A549 (cell line): ENCODE results near the gene FAM228B. TPM values are rescaled to one million over a fixed set of nuclear protein-coding genes. Genes with fewer than 3 reads are reported as not detected.

Experiments used
- ATAC-seq, 2 experiments: fragments of 200-7000 bp in 1 of 2; fragments of >200 bp in 1 of 2; cut with Nextera tagmentation in 1 of 2; cut with Tn5 transposase in 1 of 2; 3 replicates each; pipeline versions ENCODE4 v1.8.0 to v1.9.1; 2018 to 2020; ENCODE audit warnings: mild to moderate bottlenecking in 1 of 2, moderate library complexity in 1 of 2
- CTCF ChIA-PET: fragments of 300-600 bp; sonication (Branson Sonifier 250); formaldehyde crosslinking; extraction: SDS; loops from one replicate; lab custom pipeline; 2021; ENCODE audit warnings: antibody characterized with exemption, inconsistent platforms; lab: Yijun Ruan, JAX
- POLR2A ChIA-PET: fragments of 350-600 bp; formaldehyde crosslinking; extraction: SDS; loops from one replicate; lab custom pipeline; 2021; ENCODE audit warnings: antibody characterized with exemption, inconsistent platforms; lab: Yijun Ruan, JAX
- DNase-seq, 2 experiments: peaks; one replicate each; pipeline versions ENCODE4 v3.0.0 to v3.0.0-alpha.2; 2011 to 2016; ENCODE audit warnings: low read depth in 1 of 2, low spot score in 1 of 2
- FAIRE-seq: peaks from 2 replicates; lab custom pipeline; 2011; peaks lifted over from hg19 to GRCh38; lab: Jason Lieb, UNC
- H3K27ac ChIP-seq, 2 experiments: fragments of >200 bp; sonication (Bioruptor Twin); formaldehyde crosslinking; 3 replicates each; pipeline ENCODE4 v1.5.1; 2016 to 2017
- H3K4me1 ChIP-seq: fragments of >200 bp; sonication (Bioruptor Twin); formaldehyde crosslinking; 3 replicates; pipeline ENCODE4 v1.6.1; 2016
- H3K4me2 ChIP-seq: fragments of >200 bp; sonication (Bioruptor Twin); formaldehyde crosslinking; 3 replicates; pipeline ENCODE4 v1.6.1; 2016
- H3K4me3 ChIP-seq: fragments of >200 bp; sonication (Bioruptor Twin); formaldehyde crosslinking; 3 replicates; pipeline ENCODE4 v1.5.1; 2016
- H3K9me3 ChIP-seq: fragments of >200 bp; sonication (Bioruptor Twin); formaldehyde crosslinking; 3 replicates; pipeline ENCODE4 v1.6.1; 2016
- CBX8 ChIP-seq: fragments of 200-600 bp; sonication (generic); IDR thresholded peaks from 2 replicates; pipeline ENCODE4 v1.6.1; 2016
- EHF ChIP-seq: fragments of 250-450 bp; sonication (Bioruptor Pico); IDR thresholded peaks from 2 replicates; pipeline ENCODE4 v1.5.0; 2020; ENCODE audit warnings: mild to moderate bottlenecking
- ESRRA ChIP-seq: fragments of 150-350 bp; IDR thresholded peaks from 2 replicates; pipeline ENCODE4 v1.6.1; 2014; ENCODE audit warnings: mild to moderate bottlenecking, low read length, borderline replicate concordance
- FOSL2 ChIP-seq, 2 experiments: fragments of 450-650 bp in 1 of 2; fragments of >200 bp in 1 of 2; sonication (Bioruptor Twin) in 1 of 2; formaldehyde crosslinking; IDR thresholded peaks; 2 replicates each; pipeline versions ENCODE4 v1.5.0 to v1.6.1; 2016 to 2020; ENCODE audit warnings: mild to moderate bottlenecking in 1 of 2, moderate library complexity in 1 of 2
- FOXS1 ChIP-seq: fragments of 250-450 bp; sonication (Bioruptor Pico); IDR thresholded peaks from 2 replicates; pipeline ENCODE4 v1.5.0; 2020; ENCODE audit warnings: mild to moderate bottlenecking, moderate library complexity
- GATA3 ChIP-seq: IDR thresholded peaks from 2 replicates; pipeline ENCODE4 v1.6.1; 2012; ENCODE audit warnings: borderline replicate concordance
- HOXA7 ChIP-seq: fragments of 250-450 bp; sonication (Bioruptor Pico); IDR thresholded peaks from 2 replicates; pipeline ENCODE4 v1.5.0; 2020; ENCODE audit warnings: mild to moderate bottlenecking, moderate library complexity
- HOXB13 ChIP-seq: fragments of 250-450 bp; sonication (Bioruptor Pico); IDR thresholded peaks from 2 replicates; pipeline ENCODE4 v1.5.0; 2020; ENCODE audit warnings: low read depth, mild to moderate bottlenecking, moderate library complexity
- HOXB5 ChIP-seq: fragments of 250-450 bp; sonication (Bioruptor Pico); IDR thresholded peaks from 2 replicates; pipeline ENCODE4 v1.5.0; 2020; ENCODE audit warnings: mild to moderate bottlenecking, moderate library complexity
- JUN ChIP-seq, 2 experiments: fragments of >200 bp; sonication (Bioruptor Twin); formaldehyde crosslinking; IDR thresholded peaks; 2 replicates in 1 of 2; 3 replicates in 1 of 2; pipeline ENCODE4 v1.6.1; 2016 to 2017
- KDM5A ChIP-seq: fragments of 200-600 bp; sonication (generic); IDR thresholded peaks from 2 replicates; pipeline ENCODE4 v1.6.1; 2016; ENCODE audit warnings: antibody characterized with exemption, mild to moderate bottlenecking
- MAFK ChIP-seq: fragments of 450-650 bp; IDR thresholded peaks from 2 replicates; pipeline ENCODE4 v1.6.1; 2014; ENCODE audit not compliant: partially characterized antibody
- MAZ ChIP-seq: fragments of 150-350 bp; IDR thresholded peaks from 2 replicates; pipeline ENCODE4 v1.6.1; 2014; ENCODE audit warnings: antibody characterized with exemption, low read depth, low read length, borderline replicate concordance
- NFE2L2 ChIP-seq: fragments of 150-350 bp; conservative IDR thresholded peaks from 2 replicates; pipeline ENCODE4 v1.6.1; 2014; ENCODE audit warnings: low read length
- NPAS2 ChIP-seq: fragments of 250-450 bp; sonication (Bioruptor Pico); IDR thresholded peaks from 2 replicates; pipeline ENCODE4 v1.8.0; 2022; ENCODE audit warnings: mild to moderate bottlenecking, moderate library complexity, borderline replicate concordance
- PHF8 ChIP-seq: fragments of 200-600 bp; sonication (generic); IDR thresholded peaks from 2 replicates; pipeline ENCODE4 v1.6.1; 2016; ENCODE audit warnings: low read depth, mild to moderate bottlenecking, antibody characterized with exemption, moderate library complexity, borderline replicate concordance
- POLR2A ChIP-seq: IDR thresholded peaks from 2 replicates; pipeline ENCODE4 v1.6.1; 2012; ENCODE audit warnings: mild to moderate bottlenecking, low read length
- POLR2AphosphoS2 ChIP-seq: conservative IDR thresholded peaks from 2 replicates; pipeline ENCODE4 v1.6.1; 2012; ENCODE audit warnings: low read length, improper control_type of control experiment, inconsistent platforms
- RAD21 ChIP-seq, 2 experiments: fragments of >200 bp in 1 of 2; sonication (Bioruptor Twin) in 1 of 2; formaldehyde crosslinking in 1 of 2; IDR thresholded peaks in 1 of 2; conservative IDR thresholded peaks in 1 of 2; 2 replicates in 1 of 2; 3 replicates in 1 of 2; pipeline ENCODE4 v1.6.1; 2012 to 2018; ENCODE audit warnings: inconsistent platforms in 1 of 2
- RCOR1 ChIP-seq: fragments of 150-350 bp; IDR thresholded peaks from 2 replicates; pipeline ENCODE4 v1.6.1; 2014; ENCODE audit warnings: antibody characterized with exemption, low read length, low read depth
- RFX5 ChIP-seq: fragments of 450-650 bp; IDR thresholded peaks from 2 replicates; pipeline ENCODE4 v1.7.1; 2014; ENCODE audit warnings: antibody characterized with exemption, mild to moderate bottlenecking, moderate library complexity
- SMC3 ChIP-seq: fragments of >200 bp; sonication (Bioruptor Twin); formaldehyde crosslinking; IDR thresholded peaks from 3 replicates; pipeline ENCODE4 v1.6.1; 2018; ENCODE audit warnings: inconsistent platforms
- SREBF2 ChIP-seq: fragments of 450-650 bp; IDR thresholded peaks from 2 replicates; pipeline ENCODE4 v1.6.1; 2014; ENCODE audit warnings: mild to moderate bottlenecking, moderate library complexity
- TFCP2L1 ChIP-seq: fragments of 250-450 bp; sonication (Bioruptor Pico); IDR thresholded peaks from 2 replicates; pipeline ENCODE4 v1.5.0; 2021; ENCODE audit warnings: mild to moderate bottlenecking
- ZC3H11A ChIP-seq: fragments of 450-650 bp; IDR thresholded peaks from 2 replicates; pipeline ENCODE4 v1.6.1; 2014; ENCODE audit warnings: antibody characterized with exemption, mild to moderate bottlenecking
- ZFP36 ChIP-seq: fragments of 450-650 bp; IDR thresholded peaks from 2 replicates; pipeline ENCODE4 v1.6.1; 2014; ENCODE audit warnings: borderline replicate concordance; ENCODE audit not compliant: partially characterized antibody
- ZSCAN20 ChIP-seq: fragments of 250-450 bp; sonication (Bioruptor Pico); IDR thresholded peaks from 2 replicates; pipeline ENCODE4 v1.8.0; 2022; ENCODE audit warnings: mild to moderate bottlenecking, moderate library complexity
- WGBS: methylation state at CpG from one replicate; pipeline ENCODE4 v1.1.6; 2017; ENCODE audit errors: missing lambda C conversion rate; 5-methylcytosine and 5-hydroxymethylcytosine counted together
- polyA plus RNA-seq, 4 experiments: library from polyadenylated mRNA; depleted of rRNA in 3 of 4; stranded (reverse); fragments of >200 nt; fragmentation: RNase III in 1 of 4; extraction: RNeasy Plus Mini Kit Qiagen cat#74134 plus additional on column Dnase treatment in 1 of 4; gene quantifications; 2 replicates in 3 of 4; 3 replicates in 1 of 4; pipeline ENCODE4 v1.2.3, GENCODE V29; 2011 to 2017
- TF ChIP-seq, protein P1 (sequence below): fragments of 200-600 bp; sonication (generic); IDR thresholded peaks from 2 replicates; pipeline ENCODE4 v1.6.1; 2016; ENCODE audit warnings: antibody characterized with exemption, mild to moderate bottlenecking, moderate library complexity
- TF ChIP-seq, protein P2 (sequence below): IDR thresholded peaks from 2 replicates; pipeline ENCODE4 v1.6.1; 2012; ENCODE audit warnings: low read depth, borderline replicate concordance
- TF ChIP-seq, protein P3 (sequence below): fragments of 450-650 bp; IDR thresholded peaks from 2 replicates; pipeline ENCODE4 v1.6.1; 2014; ENCODE audit warnings: antibody characterized with exemption
- TF ChIP-seq, protein P4 (sequence below): IDR thresholded peaks from 2 replicates; pipeline ENCODE4 v1.6.1; 2012
- TF ChIP-seq, protein P5 (sequence below): fragments of 150-350 bp; IDR thresholded peaks from 2 replicates; pipeline ENCODE4 v1.6.1; 2014; ENCODE audit warnings: low read depth, mild to moderate bottlenecking, low read length
- TF ChIP-seq, protein P6 (sequence below): IDR thresholded peaks from 2 replicates; pipeline ENCODE4 v1.6.1; 2012

The FAM228B gene
- polyA plus RNA-seq, 2 of the 4 experiments (the other 2 are of a cell fraction), result 3.8 to 7.6 TPM

DNA sequence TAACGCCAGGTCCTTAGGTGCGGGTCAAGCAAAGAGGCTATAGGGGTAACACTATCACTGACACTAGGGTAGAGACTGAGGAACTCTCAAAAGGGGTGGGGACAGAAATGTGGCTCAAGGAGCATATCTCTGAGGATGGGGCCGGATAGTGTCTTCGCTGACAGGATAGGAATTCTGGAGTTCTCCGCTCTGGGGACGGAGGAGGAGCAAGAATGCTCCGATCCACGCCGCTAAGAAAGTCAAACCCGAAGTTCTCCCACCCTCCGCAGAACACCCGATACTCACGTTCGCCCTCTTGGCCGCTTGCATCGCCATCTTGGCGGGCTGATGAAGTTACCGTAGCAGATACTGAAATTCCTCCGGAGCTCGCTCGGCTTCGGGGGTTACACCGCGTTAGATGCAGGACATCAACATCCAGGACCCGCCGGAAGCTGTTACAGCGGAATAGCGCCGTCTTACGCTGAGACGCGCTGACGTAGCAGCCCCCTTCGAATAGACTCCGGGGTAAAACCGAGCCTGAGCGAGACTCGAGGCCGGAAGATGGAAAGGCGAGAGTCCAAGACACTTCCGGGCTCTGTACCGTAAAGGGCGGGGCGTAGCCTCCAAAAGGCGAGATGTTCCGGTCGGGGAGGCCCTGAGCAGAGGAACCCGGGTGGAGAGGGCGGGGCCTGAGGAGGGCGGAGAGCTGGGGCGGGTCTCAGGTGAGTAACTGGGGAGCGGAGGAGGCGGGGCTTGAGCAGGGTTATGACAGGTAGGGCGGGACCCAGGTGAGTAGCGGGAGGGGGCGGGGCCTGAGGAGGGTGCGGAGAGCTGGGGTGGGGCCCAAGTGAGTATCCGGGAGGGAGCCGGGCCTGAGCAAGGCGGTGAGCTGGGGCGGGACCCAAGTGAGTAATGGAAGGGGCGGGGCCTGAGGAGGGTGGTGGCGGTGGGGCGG is 47.1 kb upstream of the FAM228B start, which contains the start of gene SF3B6:
TSS of gene SF3B6 (minus strand) at position 412 of the 934 bp plus-strand sequence. CDS start at position 315, 97 bp downstream.
- POLR2A ChIA-PET, result interaction anchor here (0.6 to 2.8 kb wide), 12 partner anchors 9 to 627 kb away, joined by 3 to 72 read pairs (median 7); partner anchors contain the start of genes ATAD2B, FAM228B, FKBP1B and PFN4
- CTCF ChIA-PET, result interaction anchor here (0.6 to 2.9 kb wide), 7 partner anchors 8 to 228 kb away, joined by 3 to 13 read pairs (median 3); partner anchors contain the start of genes ATAD2B and TP53I3
- Histone ChIP-seq H3K4me1 (peaks cover 19% of the 10 kb centered on the region), H3K27ac (peak within 1 kb of the TSS; percentile 84 to 85), H3K4me2 (peak within 1 kb of the TSS; percentile 72), H3K9me3 (no peaks in the 10 kb centered on the region), H3K4me3 (peak within 1 kb of the TSS; percentile 82)
- ATAC-seq (peak; percentile 91 to 94), FAIRE-seq (peak; percentile 93), DNase-seq (peak; percentile 92 to 99)
- 1% methylated on average over 47 of the region's 64 CpGs for WGBS
- no peak for TF ChIP-seq NFE2L2
- TF ChIP-seq SMC3, result peak; percentile 39
- no peak for TF ChIP-seq CBX8
- TF ChIP-seq, protein P1, sequence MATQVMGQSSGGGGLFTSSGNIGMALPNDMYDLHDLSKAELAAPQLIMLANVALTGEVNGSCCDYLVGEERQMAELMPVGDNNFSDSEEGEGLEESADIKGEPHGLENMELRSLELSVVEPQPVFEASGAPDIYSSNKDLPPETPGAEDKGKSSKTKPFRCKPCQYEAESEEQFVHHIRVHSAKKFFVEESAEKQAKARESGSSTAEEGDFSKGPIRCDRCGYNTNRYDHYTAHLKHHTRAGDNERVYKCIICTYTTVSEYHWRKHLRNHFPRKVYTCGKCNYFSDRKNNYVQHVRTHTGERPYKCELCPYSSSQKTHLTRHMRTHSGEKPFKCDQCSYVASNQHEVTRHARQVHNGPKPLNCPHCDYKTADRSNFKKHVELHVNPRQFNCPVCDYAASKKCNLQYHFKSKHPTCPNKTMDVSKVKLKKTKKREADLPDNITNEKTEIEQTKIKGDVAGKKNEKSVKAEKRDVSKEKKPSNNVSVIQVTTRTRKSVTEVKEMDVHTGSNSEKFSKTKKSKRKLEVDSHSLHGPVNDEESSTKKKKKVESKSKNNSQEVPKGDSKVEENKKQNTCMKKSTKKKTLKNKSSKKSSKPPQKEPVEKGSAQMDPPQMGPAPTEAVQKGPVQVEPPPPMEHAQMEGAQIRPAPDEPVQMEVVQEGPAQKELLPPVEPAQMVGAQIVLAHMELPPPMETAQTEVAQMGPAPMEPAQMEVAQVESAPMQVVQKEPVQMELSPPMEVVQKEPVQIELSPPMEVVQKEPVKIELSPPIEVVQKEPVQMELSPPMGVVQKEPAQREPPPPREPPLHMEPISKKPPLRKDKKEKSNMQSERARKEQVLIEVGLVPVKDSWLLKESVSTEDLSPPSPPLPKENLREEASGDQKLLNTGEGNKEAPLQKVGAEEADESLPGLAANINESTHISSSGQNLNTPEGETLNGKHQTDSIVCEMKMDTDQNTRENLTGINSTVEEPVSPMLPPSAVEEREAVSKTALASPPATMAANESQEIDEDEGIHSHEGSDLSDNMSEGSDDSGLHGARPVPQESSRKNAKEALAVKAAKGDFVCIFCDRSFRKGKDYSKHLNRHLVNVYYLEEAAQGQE, result no peak
- peak; percentile 77 for TF ChIP-seq ZFP36
- no peak for TF ChIP-seq NPAS2 (CRISPR knock-in tag)
- peak; percentile 85 for TF ChIP-seq MAFK
- peak; percentile 90 for TF ChIP-seq MAZ
- 0 out of 2 replicates have a peak, but pooled peaks have one; percentile 50 for TF ChIP-seq RFX5
- TF ChIP-seq JUN (IDR thresholded peaks at IDR 0.05), result peak; percentile 86 to 97
- TF ChIP-seq, protein P2, sequence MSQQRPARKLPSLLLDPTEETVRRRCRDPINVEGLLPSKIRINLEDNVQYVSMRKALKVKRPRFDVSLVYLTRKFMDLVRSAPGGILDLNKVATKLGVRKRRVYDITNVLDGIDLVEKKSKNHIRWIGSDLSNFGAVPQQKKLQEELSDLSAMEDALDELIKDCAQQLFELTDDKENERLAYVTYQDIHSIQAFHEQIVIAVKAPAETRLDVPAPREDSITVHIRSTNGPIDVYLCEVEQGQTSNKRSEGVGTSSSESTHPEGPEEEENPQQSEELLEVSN, result peak; percentile 59; the same call in 1 of the 2 replicates
- TF ChIP-seq POLR2A, result peak; percentile 88
- TF ChIP-seq RAD21 (conservative IDR thresholded peaks at IDR 0.05 in 1 of 2, IDR thresholded peaks at IDR 0.05 in 1 of 2), result peak; percentile 28 to 31; a peak in 3 of 5 replicates
- TF ChIP-seq, protein P3, sequence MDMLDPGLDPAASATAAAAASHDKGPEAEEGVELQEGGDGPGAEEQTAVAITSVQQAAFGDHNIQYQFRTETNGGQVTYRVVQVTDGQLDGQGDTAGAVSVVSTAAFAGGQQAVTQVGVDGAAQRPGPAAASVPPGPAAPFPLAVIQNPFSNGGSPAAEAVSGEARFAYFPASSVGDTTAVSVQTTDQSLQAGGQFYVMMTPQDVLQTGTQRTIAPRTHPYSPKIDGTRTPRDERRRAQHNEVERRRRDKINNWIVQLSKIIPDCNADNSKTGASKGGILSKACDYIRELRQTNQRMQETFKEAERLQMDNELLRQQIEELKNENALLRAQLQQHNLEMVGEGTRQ, result no peak
- TF ChIP-seq HOXA7 (CRISPR knock-in tag), result no peak
- TF ChIP-seq ZC3H11A, result no peak
- no peak for TF ChIP-seq FOSL2 (IDR thresholded peaks at IDR 0.05)
- TF ChIP-seq FOSL2 (CRISPR knock-in tag; IDR thresholded peaks at IDR 0.05), result peak; percentile 67
- TF ChIP-seq RCOR1, result no peak
- TF ChIP-seq KDM5A, result peak; percentile 70
- no peak for TF ChIP-seq ZSCAN20 (CRISPR knock-in tag)
- TF ChIP-seq, protein P4, sequence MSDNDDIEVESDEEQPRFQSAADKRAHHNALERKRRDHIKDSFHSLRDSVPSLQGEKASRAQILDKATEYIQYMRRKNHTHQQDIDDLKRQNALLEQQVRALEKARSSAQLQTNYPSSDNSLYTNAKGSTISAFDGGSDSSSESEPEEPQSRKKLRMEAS, result peak; percentile 94
- no peak for TF ChIP-seq FOXS1 (CRISPR knock-in tag)
- no peak for TF ChIP-seq SREBF2
- no peak; the same call in 1 of the 2 replicates for TF ChIP-seq TFCP2L1 (CRISPR knock-in tag)
- TF ChIP-seq ESRRA, result no peak
- no peak for TF ChIP-seq HOXB5 (CRISPR knock-in tag)
- TF ChIP-seq PHF8, result no peak; the same call in 1 of the 2 replicates
- TF ChIP-seq GATA3, result peak; percentile 77
- TF ChIP-seq, protein P5, sequence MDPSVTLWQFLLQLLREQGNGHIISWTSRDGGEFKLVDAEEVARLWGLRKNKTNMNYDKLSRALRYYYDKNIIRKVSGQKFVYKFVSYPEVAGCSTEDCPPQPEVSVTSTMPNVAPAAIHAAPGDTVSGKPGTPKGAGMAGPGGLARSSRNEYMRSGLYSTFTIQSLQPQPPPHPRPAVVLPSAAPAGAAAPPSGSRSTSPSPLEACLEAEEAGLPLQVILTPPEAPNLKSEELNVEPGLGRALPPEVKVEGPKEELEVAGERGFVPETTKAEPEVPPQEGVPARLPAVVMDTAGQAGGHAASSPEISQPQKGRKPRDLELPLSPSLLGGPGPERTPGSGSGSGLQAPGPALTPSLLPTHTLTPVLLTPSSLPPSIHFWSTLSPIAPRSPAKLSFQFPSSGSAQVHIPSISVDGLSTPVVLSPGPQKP, result peak; percentile 93
- TF ChIP-seq, protein P6, sequence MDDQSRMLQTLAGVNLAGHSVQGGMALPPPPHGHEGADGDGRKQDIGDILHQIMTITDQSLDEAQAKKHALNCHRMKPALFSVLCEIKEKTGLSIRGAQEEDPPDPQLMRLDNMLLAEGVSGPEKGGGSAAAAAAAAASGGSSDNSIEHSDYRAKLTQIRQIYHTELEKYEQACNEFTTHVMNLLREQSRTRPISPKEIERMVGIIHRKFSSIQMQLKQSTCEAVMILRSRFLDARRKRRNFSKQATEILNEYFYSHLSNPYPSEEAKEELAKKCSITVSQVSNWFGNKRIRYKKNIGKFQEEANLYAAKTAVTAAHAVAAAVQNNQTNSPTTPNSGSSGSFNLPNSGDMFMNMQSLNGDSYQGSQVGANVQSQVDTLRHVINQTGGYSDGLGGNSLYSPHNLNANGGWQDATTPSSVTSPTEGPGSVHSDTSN, result peak; percentile 95
- no peak for TF ChIP-seq HOXB13 (CRISPR knock-in tag)
- no peak for TF ChIP-seq EHF
- no peak; the same call in none of the 2 replicates for TF ChIP-seq POLR2AphosphoS2
